OCI-LY3 (cell line): ENCODE results near the gene TBPL2.

Experiments
- H2AFZ ChIP-seq: fragments of 200-600, 300-600 bp; shearing (Covaris generic); 2 replicates; pipeline ENCODE4 v1.6.0; 2014; ENCODE audit warnings: antibody characterized with exemption, low read depth, low read length
- H3K27ac ChIP-seq: fragments of 200-600, 300-600 bp; sonication (generic); 2 replicates; pipeline ENCODE4 v1.5.1; 2014; ENCODE audit warnings: mild to moderate bottlenecking, low read length, moderate library complexity, mixed read lengths
- H3K27me3 ChIP-seq: fragments of 200-600, 300-600 bp; sonication (generic); 2 replicates; pipeline ENCODE4 v1.6.1; 2014; ENCODE audit warnings: low read depth, low read length, mixed read lengths
- H3K36me3 ChIP-seq: fragments of 200-600, 300-600 bp; sonication (generic); replicated peaks from 2 replicates; pipeline ENCODE3; 2014; ENCODE audit warnings: low read depth, low read length, mixed read lengths
- H3K4me1 ChIP-seq: fragments of 300-600, 200-600 bp; sonication (generic); 2 replicates; pipeline ENCODE4 v1.6.1; 2014; ENCODE audit warnings: low read length, mixed read lengths
- H3K4me2 ChIP-seq: fragments of 200-600, 300-600 bp; sonication (generic); 2 replicates; pipeline ENCODE4 v1.6.1; 2014; ENCODE audit warnings: low read length, mixed read lengths
- H3K4me3 ChIP-seq: fragments of 300-600, 200-600 bp; sonication (generic); 2 replicates; pipeline ENCODE4 v1.5.1; 2014; ENCODE audit warnings: antibody characterized with exemption, mild to moderate bottlenecking, low read length, moderate library complexity
- H3K79me2 ChIP-seq: fragments of 300-600, 200-600 bp; shearing (Covaris generic); 2 replicates; pipeline ENCODE4 v1.6.1; 2014; ENCODE audit warnings: mild to moderate bottlenecking, low read length, mixed read lengths
- H3K9ac ChIP-seq: fragments of 300-600, 200-600 bp; shearing (Covaris generic); 2 replicates; pipeline ENCODE4 v1.6.0; 2014; ENCODE audit warnings: mild to moderate bottlenecking, low read length, moderate library complexity
- H3K9me3 ChIP-seq: fragments of 200-600, 300-600 bp; shearing (Covaris generic); 2 replicates; pipeline ENCODE4 v1.6.1; 2014; ENCODE audit warnings: low read length, mixed read lengths; ENCODE audit not compliant: insufficient read depth
- H4K20me1 ChIP-seq: fragments of 200-600, 300-600 bp; sonication (generic); 2 replicates; pipeline ENCODE4 v1.6.1; 2016; ENCODE audit warnings: low read length, mixed read lengths; ENCODE audit not compliant: insufficient read depth
- CTCF ChIP-seq: fragments of 200-600, 300-600 bp; sonication (generic); IDR thresholded peaks from 2 replicates; pipeline ENCODE4 v1.5.1; 2014; ENCODE audit warnings: antibody characterized with exemption, low read length, low read depth
- EZH2phosphoT487 ChIP-seq: fragments of 200-600 bp; shearing (Covaris generic); IDR thresholded peaks from 2 replicates; pipeline ENCODE4 v1.6.1; 2018; ENCODE audit warnings: antibody characterized with exemption, mixed run types, low read depth

Gene TBPL2

GRCh38 chr14:55450124-55450523 lies 9.7 kb upstream of the TBPL2 start:
- Histone ChIP-seq H3K4me2 (peak overlapping the region; percentile 11; the same call in 1 of the 2 replicates), H3K27me3 (no peaks in the 10 kb centered on the region)

GRCh38 chr14:55449116-55449515 lies 8.7 kb upstream of the TBPL2 start:
- H3K4me1 ChIP-seq = peaks cover 30% of the 10 kb centered on the region
- no peak for TF ChIP-seq EZH2phosphoT487
- no peak for TF ChIP-seq CTCF
- no peak overlapping the region for H3K27ac ChIP-seq
- no peaks in the 10 kb centered on the region for H3K79me2 ChIP-seq
- H3K4me3 ChIP-seq = no peak overlapping the region
- H3K36me3 ChIP-seq = no peaks in the 10 kb centered on the region
- H2AFZ ChIP-seq = no peak overlapping the region
- H3K9ac ChIP-seq = no peak overlapping the region
- no peaks in the 10 kb centered on the region for H3K9me3 ChIP-seq
- H3K4me2 ChIP-seq = no peak overlapping the region
- no peaks in the 10 kb centered on the region for H3K27me3 ChIP-seq
- H4K20me1 ChIP-seq = no peaks in the 10 kb centered on the region

More at GRCh38 chr14:55450124-55450523, 9.7 kb upstream of the TBPL2 start:
- Histone ChIP-seq H3K79me2 (no peaks in the 10 kb centered on the region), H4K20me1 (no peaks in the 10 kb centered on the region), H3K36me3 (no peaks in the 10 kb centered on the region), H3K4me3 (no peak overlapping the region), H3K9me3 (no peaks in the 10 kb centered on the region), H3K27ac (no peak overlapping the region), H3K9ac (no peak overlapping the region), H3K4me1 (peaks cover 38% of the 10 kb centered on the region), H2AFZ (no peak overlapping the region)
- TF ChIP-seq CTCF (no peak), EZH2phosphoT487 (no peak)

GRCh38 chr14:55448141-55448614 lies 7.8 kb upstream of the TBPL2 start:
- Histone ChIP-seq H3K9ac (no peak overlapping the region), H3K27ac (no peak overlapping the region), H3K4me1 (peaks cover 30% of the 10 kb centered on the region), H3K4me2 (no peak overlapping the region), H3K36me3 (no peaks in the 10 kb centered on the region), H3K9me3 (no peaks in the 10 kb centered on the region), H3K4me3 (no peak overlapping the region), H4K20me1 (no peaks in the 10 kb centered on the region), H3K79me2 (no peaks in the 10 kb centered on the region), H3K27me3 (no peaks in the 10 kb centered on the region), H2AFZ (no peak overlapping the region)
- TF ChIP-seq CTCF (no peak), EZH2phosphoT487 (no peak)

GRCh38 chr14:55446833-55447232 lies 6.4 kb upstream of the TBPL2 start:
- Histone ChIP-seq H3K4me1 (peaks cover 28% of the 10 kb centered on the region), H3K9ac (no peak overlapping the region), H3K36me3 (no peaks in the 10 kb centered on the region), H3K9me3 (no peaks in the 10 kb centered on the region), H4K20me1 (no peaks in the 10 kb centered on the region), H3K27me3 (no peaks in the 10 kb centered on the region), H3K4me3 (no peak overlapping the region), H3K79me2 (no peaks in the 10 kb centered on the region), H3K4me2 (0 out of 2 replicates have a peak overlapping the region, but pooled peaks have one; percentile 8), H2AFZ (no peak overlapping the region), H3K27ac (no peak overlapping the region)
- TF ChIP-seq CTCF (no peak), EZH2phosphoT487 (no peak)
